ENCODE data around the gene EPB41L4B.
"Not testable (repeated sequence)": the region's sequence is repeated elsewhere in the genome, so short reads cannot be mapped to it uniquely, and the experiment has no call there.

Gene EPB41L4B

GRCh38 chr9:109166171-109166770 is 154.6 kb downstream of the EPB41L4B start:
- no peak for DNase-seq (ENCODE audit: low spot score)

GRCh38 chr9:109164042-109164441 is 156.8 kb downstream of the EPB41L4B start:
- DNase-seq (ENCODE audit: low spot score), result no peak

- no peak for DNase-seq (ENCODE audit: low spot score)
Observed at GRCh38 chr9:109163194-109163593, 157.7 kb downstream of the EPB41L4B start.

GRCh38 chr9:109162677-109163076 is 158.2 kb downstream of the EPB41L4B start:
- DNase-seq (ENCODE audit: low spot score), result no peak

- no peak for DNase-seq (ENCODE audit: low spot score)
Observed at GRCh38 chr9:109161471-109161870, 159.4 kb downstream of the EPB41L4B start.

- no peak for DNase-seq (ENCODE audit: low spot score)
Observed at GRCh38 chr9:109159583-109159982, 161.3 kb downstream of the EPB41L4B start.

GRCh38 chr9:109158651-109159050 is 162.2 kb downstream of the EPB41L4B start:
- no peak for DNase-seq (ENCODE audit: low spot score)

GRCh38 chr9:109156708-109157107 is 164.2 kb downstream of the EPB41L4B start:
- DNase-seq (ENCODE audit: low spot score), result no peak

GRCh38 chr9:109150925-109151545 is 169.8 kb downstream of the EPB41L4B start:
- no peak for DNase-seq (ENCODE audit: low spot score)

- no peak for DNase-seq (ENCODE audit: low spot score)
Observed at GRCh38 chr9:109149722-109150121, 171.1 kb downstream of the EPB41L4B start.

- DNase-seq (ENCODE audit: low spot score), result no peak
Observed at GRCh38 chr9:109149089-109149488, 171.8 kb downstream of the EPB41L4B start.

- no peak for DNase-seq (ENCODE audit: low spot score)
Observed at GRCh38 chr9:109145051-109145450, 175.8 kb downstream of the EPB41L4B start.

GRCh38 chr9:109143881-109144562 is 176.8 kb downstream of the EPB41L4B start:
- DNase-seq (ENCODE audit: low spot score), result peak; percentile 18

- no peak for DNase-seq (ENCODE audit: low spot score)
Observed at GRCh38 chr9:109141375-109141774, 179.5 kb downstream of the EPB41L4B start.

- no peak for DNase-seq (ENCODE audit: low spot score)
Observed at GRCh38 chr9:109139851-109140250, 181.0 kb downstream of the EPB41L4B start.

GRCh38 chr9:109138421-109138820 is 182.4 kb downstream of the EPB41L4B start:
- DNase-seq (ENCODE audit: low spot score), result no peak

GRCh38 chr9:109134167-109134578 is 186.7 kb downstream of the EPB41L4B start:
- DNase-seq (ENCODE audit: low spot score), result no peak

- DNase-seq (ENCODE audit: low spot score), result no peak
Observed at GRCh38 chr9:109133533-109133932, 187.3 kb downstream of the EPB41L4B start.

GRCh38 chr9:109132567-109133021 is 188.3 kb downstream of the EPB41L4B start:
- no peak for DNase-seq (ENCODE audit: low spot score)

- DNase-seq (ENCODE audit: low spot score), result no peak
Observed at GRCh38 chr9:109129470-109130197, 191.2 kb downstream of the EPB41L4B start.

GRCh38 chr9:109126671-109127070 is 194.2 kb downstream of the EPB41L4B start:
- DNase-seq (ENCODE audit: low spot score), result not testable (repeated sequence)

- no peak for DNase-seq (ENCODE audit: low spot score)
Observed at GRCh38 chr9:109124121-109124520, 196.7 kb downstream of the EPB41L4B start.

Measured in SK-N-DZ (cell line).